BJ (cell line): ENCODE data around the gene NEK4. TPM values are rescaled to one million over a fixed set of nuclear protein-coding genes. Genes with fewer than 3 reads are reported as not detected.

Source experiments
- CTCF ChIA-PET: fragments of 350-600 bp; formaldehyde crosslinking; extraction: SDS; loops from one replicate; lab custom pipeline; 2021; ENCODE audit warnings: antibody characterized with exemption, inconsistent platforms; lab: Yijun Ruan, JAX
- POLR2A ChIA-PET: fragments of 300-600 bp; sonication (Branson Sonifier 250); formaldehyde crosslinking; extraction: SDS; loops from one replicate; lab custom pipeline; 2021; ENCODE audit warnings: antibody characterized with exemption; lab: Charles Lee
- DNase-seq: peaks from one replicate; pipeline ENCODE4 v3.0.0-alpha.2; 2011; ENCODE audit warnings: low read depth
- H3K27me3 ChIP-seq: 2 replicates; pipeline ENCODE4 v1.6.0; 2011; ENCODE audit warnings: low read length; ENCODE audit not compliant: control insufficient read depth, insufficient read depth
- H3K36me3 ChIP-seq: 2 replicates; pipeline ENCODE4 v1.5.1; 2011; ENCODE audit warnings: low read length; ENCODE audit not compliant: control insufficient read depth, insufficient read depth
- H3K4me3 ChIP-seq: 2 replicates; pipeline ENCODE4 v1.5.1; 2011; ENCODE audit warnings: low read depth, mild to moderate bottlenecking, control low read depth, low read length
- polyA plus RNA-seq: library from polyadenylated mRNA; depleted of rRNA; stranded (reverse); fragments of >200 nt; gene quantifications from 2 replicates; pipeline ENCODE4 v1.2.3, GENCODE V29; 2011
- TF ChIP-seq, protein P1 (sequence below): IDR thresholded peaks from 2 replicates; pipeline ENCODE4 v1.5.1; 2011; ENCODE audit warnings: low read depth, mild to moderate bottlenecking, control low read depth, inconsistent platforms, low read length, moderate library complexity; ENCODE audit not compliant: insufficient read depth

NEK4 gene
- polyA plus RNA-seq, 1 experiment = 10.0 TPM

DNA sequence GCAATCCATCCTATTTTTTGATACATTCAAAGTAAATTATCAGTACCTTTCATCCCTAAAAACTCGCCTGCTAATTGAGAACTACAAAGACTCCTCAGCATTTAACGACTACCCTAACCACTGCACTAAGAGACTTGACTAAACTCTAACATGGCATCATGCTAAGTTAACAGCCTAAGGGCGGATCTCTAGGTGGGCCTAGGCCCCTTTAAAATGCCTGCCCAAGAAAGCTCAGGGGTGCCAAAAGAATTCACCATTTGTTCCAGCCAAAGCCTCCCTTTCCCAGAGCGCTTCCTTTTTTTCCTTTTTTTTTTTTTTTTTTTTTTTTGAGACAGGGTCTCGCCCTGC is 568 bp upstream of the NEK4 start:
- TF ChIP-seq, protein P1, sequence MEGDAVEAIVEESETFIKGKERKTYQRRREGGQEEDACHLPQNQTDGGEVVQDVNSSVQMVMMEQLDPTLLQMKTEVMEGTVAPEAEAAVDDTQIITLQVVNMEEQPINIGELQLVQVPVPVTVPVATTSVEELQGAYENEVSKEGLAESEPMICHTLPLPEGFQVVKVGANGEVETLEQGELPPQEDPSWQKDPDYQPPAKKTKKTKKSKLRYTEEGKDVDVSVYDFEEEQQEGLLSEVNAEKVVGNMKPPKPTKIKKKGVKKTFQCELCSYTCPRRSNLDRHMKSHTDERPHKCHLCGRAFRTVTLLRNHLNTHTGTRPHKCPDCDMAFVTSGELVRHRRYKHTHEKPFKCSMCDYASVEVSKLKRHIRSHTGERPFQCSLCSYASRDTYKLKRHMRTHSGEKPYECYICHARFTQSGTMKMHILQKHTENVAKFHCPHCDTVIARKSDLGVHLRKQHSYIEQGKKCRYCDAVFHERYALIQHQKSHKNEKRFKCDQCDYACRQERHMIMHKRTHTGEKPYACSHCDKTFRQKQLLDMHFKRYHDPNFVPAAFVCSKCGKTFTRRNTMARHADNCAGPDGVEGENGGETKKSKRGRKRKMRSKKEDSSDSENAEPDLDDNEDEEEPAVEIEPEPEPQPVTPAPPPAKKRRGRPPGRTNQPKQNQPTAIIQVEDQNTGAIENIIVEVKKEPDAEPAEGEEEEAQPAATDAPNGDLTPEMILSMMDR = no peak
- ChIA-PET CTCF (interaction anchor here (1.5 kb wide), 3 partner anchors 13 to 79 kb away, joined by 4 to 5 read pairs (median 4); no protein-coding TSS in a partner anchor), POLR2A (interaction anchor here (0.6 kb wide), 1 partner anchor 155 kb away, joined by 8 read pairs; no protein-coding TSS in a partner anchor)
- Histone ChIP-seq H3K36me3 (no peaks in the 10 kb centered on the region), H3K27me3 (no peaks in the 10 kb centered on the region), H3K4me3 (peak overlapping the region; percentile 66)
- no peak for DNase-seq

DNA sequence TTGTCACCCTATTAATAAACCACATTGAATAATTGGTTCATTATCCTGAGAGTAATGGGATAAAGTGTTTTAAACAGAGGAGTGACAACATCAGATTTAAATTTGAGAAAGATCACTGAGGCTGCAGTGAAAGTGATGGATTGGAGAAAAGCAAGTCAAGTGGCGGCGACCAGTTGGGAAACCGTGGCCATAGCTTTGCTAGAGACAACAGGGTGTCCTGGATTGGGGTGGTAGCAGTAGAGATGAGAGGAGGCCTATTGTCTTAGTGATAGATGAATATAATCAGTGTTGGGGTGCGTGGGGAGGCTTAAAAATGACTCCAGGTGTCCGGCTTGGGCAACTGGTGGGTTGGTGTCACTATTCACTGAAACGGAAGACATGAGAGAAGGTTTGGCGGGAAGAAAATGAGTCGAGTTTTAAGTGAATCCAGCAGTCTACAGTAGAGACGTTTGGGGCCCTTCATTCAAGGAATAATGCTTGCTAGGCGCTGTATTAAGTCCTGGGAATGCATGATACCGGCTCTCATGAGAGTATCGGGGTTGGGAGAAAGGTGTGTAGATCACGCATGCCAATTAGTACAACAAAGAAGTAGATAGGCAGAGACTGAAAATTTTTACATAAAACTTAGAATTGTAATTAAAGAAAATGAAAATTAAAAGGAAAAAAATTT is 819 bp downstream of the NEK4 start:
- TF ChIP-seq, protein P1 = no peak
- peak overlapping the region; percentile 66 for H3K4me3 ChIP-seq
- POLR2A ChIA-PET = no interaction called here
- peaks cover 3% of the 10 kb centered on the region; the same call in 1 of the 2 replicates for H3K36me3 ChIP-seq
- DNase-seq = no peak
- CTCF ChIA-PET = interaction anchor here (0.9 to 1.5 kb wide), 2 partner anchors 28 to 113 kb away, joined by 3 to 4 read pairs; no protein-coding TSS in a partner anchor
- no peaks in the 10 kb centered on the region for H3K27me3 ChIP-seq

DNA sequence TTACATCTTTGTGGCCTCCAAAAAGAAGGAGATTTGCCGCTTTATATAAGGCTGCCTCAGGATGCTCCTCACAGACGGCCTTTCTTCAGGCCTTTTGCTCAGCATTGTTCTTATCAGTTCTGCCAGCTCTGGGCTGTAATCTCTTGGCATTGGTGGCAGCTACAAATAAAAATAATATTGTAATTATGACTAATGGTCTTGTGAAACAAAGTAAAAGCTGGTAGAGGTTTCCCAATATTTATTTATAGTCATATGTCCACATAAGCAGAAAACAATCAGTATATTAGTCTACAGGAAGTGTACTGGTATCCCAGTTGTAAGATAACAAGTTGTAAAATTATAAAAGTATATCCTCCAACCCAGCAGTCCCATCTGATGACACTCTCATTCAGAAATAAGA is 7.3 kb downstream of the NEK4 start:
- POLR2A ChIA-PET = no interaction called here
- Histone ChIP-seq H3K27me3 (no peaks in the 10 kb centered on the region), H3K36me3 (peaks cover 5% of the 10 kb centered on the region), H3K4me3 (no peak overlapping the region)
- no peak for DNase-seq
- TF ChIP-seq, protein P1 = no peak
- CTCF ChIA-PET = no interaction called here

DNA sequence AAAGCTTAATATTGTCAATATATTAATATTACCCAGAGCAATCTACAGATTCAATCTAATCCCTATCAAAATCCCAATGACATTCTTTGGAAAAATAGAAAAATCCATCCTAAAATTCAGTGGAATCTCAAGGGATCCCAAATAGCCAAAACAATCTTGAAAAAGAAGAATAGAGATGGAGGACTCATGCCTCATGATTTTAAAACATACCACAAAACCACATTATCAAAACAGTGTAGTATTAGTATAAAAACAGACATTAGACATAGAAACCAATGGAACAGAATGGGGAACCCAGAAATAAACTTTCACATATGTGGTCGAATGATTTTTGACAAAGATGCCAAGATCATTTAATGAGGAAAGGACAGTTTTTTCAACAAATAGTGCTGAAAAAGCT is 14.6 kb downstream of the NEK4 start:
- TF ChIP-seq, protein P1 = no peak
- ChIA-PET POLR2A (no interaction called here), CTCF (interaction anchor here (0.6 kb wide), 1 partner anchor 8 kb away, joined by 3 read pairs; no protein-coding TSS in a partner anchor)
- H3K27me3 ChIP-seq = no peaks in the 10 kb centered on the region
- H3K4me3 ChIP-seq = no peak overlapping the region
- peaks cover 13% of the 10 kb centered on the region for H3K36me3 ChIP-seq
- no peak for DNase-seq

DNA sequence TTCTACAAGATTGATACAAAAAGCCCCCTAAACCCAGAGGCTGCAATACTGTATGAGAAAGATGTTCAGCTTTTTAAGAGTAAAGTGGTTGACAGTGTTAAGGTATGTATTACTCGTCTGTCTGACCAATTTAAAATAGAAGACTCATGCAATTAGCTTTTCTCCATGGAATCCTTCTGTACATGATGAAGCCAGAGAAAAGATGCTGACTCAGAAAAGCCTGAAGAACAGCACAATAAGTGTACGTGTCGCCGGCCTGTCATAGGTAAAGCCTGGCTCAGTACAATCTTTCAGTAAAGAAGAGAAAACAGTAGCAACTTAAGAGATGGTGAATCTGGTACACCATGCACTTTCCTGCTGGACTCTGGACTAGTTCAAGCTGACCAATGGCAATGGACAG is 16.4 kb downstream of the NEK4 start:
- TF ChIP-seq, protein P1 = no peak
- no peak for DNase-seq
- no peaks in the 10 kb centered on the region for H3K27me3 ChIP-seq
- ChIA-PET CTCF (no interaction called here), POLR2A (no interaction called here)
- H3K36me3 ChIP-seq = peaks cover 14% of the 10 kb centered on the region
- no peak overlapping the region for H3K4me3 ChIP-seq
